T-helper 1 cell treated with Interleukin-12 subunit alpha and Interleukin-12 subunit beta and Interleukin-4 antibody, amounts not matched to agents 30 μg/mL and 1 μg/mL, for 36 hours (primary cell): Measurements from ENCODE around the gene SIRPG.
A peak's percentile ranks its signal among the peaks of the same experiment; 100 is the strongest.
"Not testable (repeated sequence)": the region's sequence is repeated elsewhere in the genome, so short reads cannot be mapped to it uniquely, and the experiment has no call there.

ENCODE experiments used
- H3K27ac Mint-ChIP-seq: one replicate; pipeline ENCODE4 v1.8.0; 2021; ENCODE audit warnings: mild to moderate bottlenecking, mixed read lengths
- H3K27me3 Mint-ChIP-seq: one replicate; pipeline ENCODE4 v1.8.0; 2021; ENCODE audit warnings: low read depth, mixed read lengths
- H3K36me3 Mint-ChIP-seq: one replicate; pipeline ENCODE4 v1.8.0; 2021; ENCODE audit warnings: low read depth, mixed read lengths
- H3K4me1 Mint-ChIP-seq: one replicate; pipeline ENCODE4 v1.8.0; 2021; ENCODE audit warnings: low read depth, mixed read lengths
- H3K4me3 Mint-ChIP-seq: one replicate; pipeline ENCODE4 v1.8.0; 2021; ENCODE audit warnings: mild to moderate bottlenecking, moderate library complexity, mixed read lengths
- H3K9me3 Mint-ChIP-seq: one replicate; pipeline ENCODE4 v1.8.0; 2021; ENCODE audit warnings: mixed read lengths

SIRPG gene

GRCh38 chr20:1657556-1658334, at the start of gene SIRPG:
SIRPG (minus strand) TSS chr20:1657779; CDS start chr20:1657714, 65 bp downstream.
- peaks cover 18% of the 10 kb centered on the region for H3K9me3 Mint-ChIP-seq
- H3K4me3 Mint-ChIP-seq: peak within 1 kb of the TSS; percentile 88
- H3K36me3 Mint-ChIP-seq: peaks cover 31% of the 10 kb centered on the region
- peaks cover 84% of the 10 kb centered on the region for H3K4me1 Mint-ChIP-seq
- no peaks in the 10 kb centered on the region for H3K27me3 Mint-ChIP-seq
- H3K27ac Mint-ChIP-seq: peak within 1 kb of the TSS; percentile 94

GRCh38 chr20:1706887-1707286, 49.3 kb upstream of the SIRPG start:
- not testable (repeated sequence) for H3K27ac Mint-ChIP-seq, H3K9me3 Mint-ChIP-seq, H3K27me3 Mint-ChIP-seq, H3K4me3 Mint-ChIP-seq, H3K36me3 Mint-ChIP-seq
- peaks cover 18% of the 10 kb centered on the region for H3K4me1 Mint-ChIP-seq

- Mint-ChIP-seq H3K27me3 (no peaks in the 10 kb centered on the region), H3K9me3 (peaks cover 7% of the 10 kb centered on the region), H3K27ac (no peak overlapping the region), H3K4me3 (no peak overlapping the region), H3K36me3 (no peaks in the 10 kb centered on the region), H3K4me1 (peaks cover 18% of the 10 kb centered on the region)
These were observed 48.5 kb upstream of the SIRPG start for GRCh38 chr20:1706079-1706478.

- H3K9me3 Mint-ChIP-seq: peaks cover 7% of the 10 kb centered on the region
- H3K27ac Mint-ChIP-seq: no peak overlapping the region
These were observed 45.3 kb upstream of the SIRPG start for GRCh38 chr20:1702855-1703254.

GRCh38 chr20:1702328-1702727, 44.7 kb upstream of the SIRPG start:
- H3K4me3 Mint-ChIP-seq: no peak overlapping the region
- no peaks in the 10 kb centered on the region for H3K36me3 Mint-ChIP-seq
- H3K27ac Mint-ChIP-seq: no peak overlapping the region
- H3K9me3 Mint-ChIP-seq: peaks cover 7% of the 10 kb centered on the region
- no peaks in the 10 kb centered on the region for H3K27me3 Mint-ChIP-seq
- H3K4me1 Mint-ChIP-seq: peaks cover 4% of the 10 kb centered on the region

More at GRCh38 chr20:1702855-1703254, 45.3 kb upstream of the SIRPG start:
- Mint-ChIP-seq H3K27me3 (no peaks in the 10 kb centered on the region), H3K4me3 (no peak overlapping the region), H3K4me1 (peaks cover 6% of the 10 kb centered on the region), H3K36me3 (no peaks in the 10 kb centered on the region)

- H3K4me3 Mint-ChIP-seq: no peak overlapping the region
- H3K9me3 Mint-ChIP-seq: peaks cover 7% of the 10 kb centered on the region
- H3K36me3 Mint-ChIP-seq: no peaks in the 10 kb centered on the region
- peaks cover 14% of the 10 kb centered on the region for H3K4me1 Mint-ChIP-seq
- H3K27me3 Mint-ChIP-seq: no peaks in the 10 kb centered on the region
- H3K27ac Mint-ChIP-seq: no peak overlapping the region
These were observed 43.4 kb upstream of the SIRPG start for GRCh38 chr20:1700990-1701389.

GRCh38 chr20:1697592-1697991, 40.0 kb upstream of the SIRPG start:
- no peak overlapping the region for H3K27ac Mint-ChIP-seq

GRCh38 chr20:1696521-1697209, 39.1 kb upstream of the SIRPG start:
- Mint-ChIP-seq H3K4me1 (peaks cover 20% of the 10 kb centered on the region), H3K27ac (peak overlapping the region; percentile 1), H3K36me3 (peaks cover 2% of the 10 kb centered on the region), H3K4me3 (no peak overlapping the region), H3K27me3 (peaks cover 1% of the 10 kb centered on the region), H3K9me3 (peaks cover 5% of the 10 kb centered on the region)

More at GRCh38 chr20:1697592-1697991, 40.0 kb upstream of the SIRPG start:
- Mint-ChIP-seq H3K36me3 (no peaks in the 10 kb centered on the region), H3K4me1 (peaks cover 20% of the 10 kb centered on the region), H3K4me3 (no peak overlapping the region), H3K27me3 (no peaks in the 10 kb centered on the region), H3K9me3 (no peaks in the 10 kb centered on the region)

GRCh38 chr20:1694672-1695071, 37.1 kb upstream of the SIRPG start:
- Mint-ChIP-seq H3K27ac (no peak overlapping the region), H3K4me3 (no peak overlapping the region), H3K36me3 (peaks cover 6% of the 10 kb centered on the region), H3K27me3 (peaks cover 7% of the 10 kb centered on the region), H3K4me1 (peaks cover 21% of the 10 kb centered on the region), H3K9me3 (peaks cover 17% of the 10 kb centered on the region)

GRCh38 chr20:1693427-1693826, 35.8 kb upstream of the SIRPG start:
- H3K36me3 Mint-ChIP-seq: peaks cover 6% of the 10 kb centered on the region
- peaks cover 27% of the 10 kb centered on the region for H3K4me1 Mint-ChIP-seq
- no peak overlapping the region for H3K27ac Mint-ChIP-seq
- H3K4me3 Mint-ChIP-seq: no peak overlapping the region
- peaks cover 17% of the 10 kb centered on the region for H3K9me3 Mint-ChIP-seq
- peaks cover 7% of the 10 kb centered on the region for H3K27me3 Mint-ChIP-seq

GRCh38 chr20:1689721-1690120, 32.1 kb upstream of the SIRPG start:
- H3K4me3 Mint-ChIP-seq: no peak overlapping the region
- H3K4me1 Mint-ChIP-seq: peaks cover 30% of the 10 kb centered on the region
- no peak overlapping the region for H3K27ac Mint-ChIP-seq
- H3K9me3 Mint-ChIP-seq: peaks cover 17% of the 10 kb centered on the region
- H3K36me3 Mint-ChIP-seq: peaks cover 6% of the 10 kb centered on the region
- H3K27me3 Mint-ChIP-seq: peaks cover 7% of the 10 kb centered on the region

- Mint-ChIP-seq H3K36me3 (peaks cover 6% of the 10 kb centered on the region), H3K27me3 (peaks cover 7% of the 10 kb centered on the region), H3K4me3 (no peak overlapping the region), H3K9me3 (peaks cover 17% of the 10 kb centered on the region), H3K4me1 (peaks cover 33% of the 10 kb centered on the region), H3K27ac (no peak overlapping the region)
These were observed 31.4 kb upstream of the SIRPG start for GRCh38 chr20:1688886-1689538.

- Mint-ChIP-seq H3K36me3 (peaks cover 5% of the 10 kb centered on the region), H3K27ac (no peak overlapping the region), H3K9me3 (peaks cover 30% of the 10 kb centered on the region), H3K27me3 (peaks cover 7% of the 10 kb centered on the region), H3K4me1 (peaks cover 44% of the 10 kb centered on the region), H3K4me3 (no peak overlapping the region)
These were observed 29.5 kb upstream of the SIRPG start for GRCh38 chr20:1687053-1687452.

- Mint-ChIP-seq H3K9me3 (peaks cover 25% of the 10 kb centered on the region), H3K4me1 (peaks cover 44% of the 10 kb centered on the region), H3K4me3 (peak overlapping the region; percentile 71), H3K27ac (peak overlapping the region; percentile 81), H3K36me3 (peaks cover 7% of the 10 kb centered on the region), H3K27me3 (peaks cover 3% of the 10 kb centered on the region)
These were observed 28.7 kb upstream of the SIRPG start for GRCh38 chr20:1686151-1686748.
